Kidney tubule cell (primary cell): ENCODE data around the gene CTDP1.
"Not testable (repeated sequence)": the region's sequence is repeated elsewhere in the genome, so short reads cannot be mapped to it uniquely, and the experiment has no call there.

Experiments used
- DNase-seq: peaks from one replicate; pipeline ENCODE4 v3.0.0-alpha.2; 2018; ENCODE audit warnings: low spot score

Gene CTDP1

GRCh38 chr18:79742076-79742475 is 62.5 kb downstream of the CTDP1 start:
- no peak for DNase-seq

GRCh38 chr18:79744625-79745024 is 65.0 kb downstream of the CTDP1 start:
- no peak for DNase-seq

GRCh38 chr18:79746730-79747129 is 67.1 kb downstream of the CTDP1 start:
- DNase-seq = no peak

DNA sequence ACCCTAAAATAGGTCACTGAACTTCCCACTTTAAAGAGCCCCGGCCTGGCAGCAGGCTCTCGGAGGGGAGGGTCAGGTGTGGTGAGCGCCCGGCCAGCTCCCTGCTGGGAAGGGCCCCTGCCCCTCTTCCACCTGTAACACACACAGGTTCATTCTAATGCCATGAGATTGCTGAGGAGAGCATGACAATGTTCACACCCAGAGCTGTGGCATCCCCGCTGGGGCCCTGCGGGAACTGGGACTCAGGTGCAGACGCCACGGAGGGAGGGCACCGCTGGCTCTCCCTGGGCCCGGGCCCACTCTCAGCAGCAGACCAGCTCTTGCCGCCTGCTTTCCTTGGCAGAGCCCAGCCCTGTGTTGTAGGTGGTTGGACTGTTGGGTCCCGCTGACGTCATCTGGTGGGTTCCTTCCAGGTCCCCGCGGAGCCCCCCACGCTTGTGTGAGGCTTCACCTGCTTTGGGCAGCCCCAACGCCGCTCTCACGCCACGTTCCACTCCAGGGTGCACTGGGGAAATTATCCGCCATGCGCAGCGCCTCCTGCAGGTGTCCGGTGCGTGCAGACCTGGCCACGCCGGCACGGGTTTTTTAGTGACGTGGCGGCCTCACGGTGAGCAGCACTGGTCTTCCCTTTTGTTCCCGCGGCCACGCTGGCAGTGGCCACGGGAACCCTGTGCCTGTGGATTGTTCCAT is 67.7 kb downstream of the CTDP1 start:
- DNase-seq = no peak

GRCh38 chr18:79748321-79749180 is 68.9 kb downstream of the CTDP1 start:
- DNase-seq = no peak

GRCh38 chr18:79749251-79750191 is 69.9 kb downstream of the CTDP1 start:
- DNase-seq = no peak

GRCh38 chr18:79750980-79751571 is 71.5 kb downstream of the CTDP1 start:
- no peak for DNase-seq

GRCh38 chr18:79751918-79752578 is 72.4 kb downstream of the CTDP1 start:
- DNase-seq = not testable (repeated sequence)

- not testable (repeated sequence) for DNase-seq
Observed at GRCh38 chr18:79752946-79753345, 73.3 kb downstream of the CTDP1 start.

- no peak for DNase-seq
Observed at GRCh38 chr18:79753391-79753851, 73.8 kb downstream of the CTDP1 start.

- DNase-seq = no peak
Observed at GRCh38 chr18:79754022-79754761, 74.6 kb downstream of the CTDP1 start.

GRCh38 chr18:79754831-79755351 is 75.3 kb downstream of the CTDP1 start:
- DNase-seq = no peak

DNA sequence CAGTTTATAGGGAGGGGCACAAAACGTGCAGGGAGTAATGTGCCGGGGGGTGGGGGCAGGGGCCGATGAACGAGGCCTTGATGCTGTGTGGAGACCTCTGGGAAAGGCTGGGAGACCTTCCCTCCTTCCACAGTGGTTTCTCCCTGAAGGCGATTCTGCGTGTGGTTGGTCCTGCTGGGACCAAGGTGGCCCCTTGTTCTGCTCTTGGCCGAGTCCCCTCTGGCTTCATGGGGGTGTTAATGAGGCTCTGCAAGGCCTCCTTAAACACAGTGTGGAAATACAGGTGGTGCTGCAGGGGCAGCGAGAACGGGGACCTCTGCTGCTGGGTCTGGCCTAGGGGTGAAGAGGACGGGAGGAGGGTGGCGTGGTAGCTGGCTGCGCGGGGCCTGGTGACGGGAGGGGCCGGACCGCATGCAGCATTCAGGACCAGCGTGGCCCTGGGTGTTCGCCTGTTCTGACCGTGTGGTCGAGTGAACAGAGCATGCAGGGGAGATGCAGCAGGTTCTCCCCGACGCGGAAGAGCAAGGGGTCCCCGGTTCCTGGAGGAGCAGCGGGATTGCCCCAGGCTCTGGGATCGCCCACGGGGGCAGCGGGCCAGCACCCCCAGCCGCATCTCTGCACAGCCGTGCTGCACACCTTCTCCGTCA is 76.0 kb downstream of the CTDP1 start:
- DNase-seq = no peak

DNA sequence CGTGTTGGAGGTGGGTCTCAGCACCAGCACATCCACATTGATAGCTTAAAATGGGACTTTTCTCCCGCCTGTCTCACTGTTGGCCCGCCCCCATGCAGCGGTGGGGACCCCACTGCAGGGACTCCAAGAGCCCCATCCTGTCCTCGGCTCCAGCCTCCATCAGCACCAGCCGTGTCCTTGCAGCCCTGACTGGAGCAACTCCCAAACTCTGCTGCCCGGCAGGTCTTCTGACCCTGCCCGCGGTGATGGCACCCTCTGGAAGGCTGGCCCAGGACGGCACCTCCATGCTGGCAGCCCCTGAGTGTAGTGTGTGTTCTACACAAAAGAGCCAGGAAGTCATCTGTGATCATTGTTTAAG is 76.5 kb downstream of the CTDP1 start:
- no peak for DNase-seq

- DNase-seq = no peak
Observed at GRCh38 chr18:79756826-79757225, 77.2 kb downstream of the CTDP1 start.

GRCh38 chr18:79760348-79760747 is 80.7 kb downstream of the CTDP1 start:
- no peak for DNase-seq

GRCh38 chr18:79760881-79761280 is 81.3 kb downstream of the CTDP1 start:
- DNase-seq = no peak

- no peak for DNase-seq
Observed at GRCh38 chr18:79763407-79763806, 83.8 kb downstream of the CTDP1 start.

DNA sequence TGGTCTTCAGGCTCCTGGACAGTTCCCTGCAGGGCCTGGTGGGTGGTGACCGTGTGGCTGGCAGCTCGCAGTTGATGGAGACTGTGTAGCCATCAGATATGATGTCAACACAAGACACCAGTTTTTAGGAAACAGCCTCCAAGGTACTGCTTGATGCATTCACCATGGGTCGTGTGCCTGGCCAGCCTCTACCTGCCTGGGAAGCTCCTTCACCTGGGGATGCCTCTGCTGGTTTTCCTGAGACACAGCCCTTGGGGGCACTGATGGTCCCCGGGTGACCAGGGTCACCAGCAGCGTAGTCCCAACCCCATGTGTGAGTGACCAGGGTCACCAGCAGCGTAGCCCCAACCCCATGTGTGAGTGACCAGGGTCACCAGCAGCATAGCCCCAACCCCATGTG is 84.5 kb downstream of the CTDP1 start:
- DNase-seq = no peak
